ENCODE results near the gene SLC2A6. TPM values are rescaled to one million over a fixed set of nuclear protein-coding genes. Genes with fewer than 3 reads are reported as not detected.

Gene SLC2A6
- total and polyA plus RNA-seq, 10 of the 15 experiments (the other 5 are each of a cell fraction or from before 2014, with no cell fraction given) = 1.1 to 37.9 (median 18.3) TPM

DNA sequence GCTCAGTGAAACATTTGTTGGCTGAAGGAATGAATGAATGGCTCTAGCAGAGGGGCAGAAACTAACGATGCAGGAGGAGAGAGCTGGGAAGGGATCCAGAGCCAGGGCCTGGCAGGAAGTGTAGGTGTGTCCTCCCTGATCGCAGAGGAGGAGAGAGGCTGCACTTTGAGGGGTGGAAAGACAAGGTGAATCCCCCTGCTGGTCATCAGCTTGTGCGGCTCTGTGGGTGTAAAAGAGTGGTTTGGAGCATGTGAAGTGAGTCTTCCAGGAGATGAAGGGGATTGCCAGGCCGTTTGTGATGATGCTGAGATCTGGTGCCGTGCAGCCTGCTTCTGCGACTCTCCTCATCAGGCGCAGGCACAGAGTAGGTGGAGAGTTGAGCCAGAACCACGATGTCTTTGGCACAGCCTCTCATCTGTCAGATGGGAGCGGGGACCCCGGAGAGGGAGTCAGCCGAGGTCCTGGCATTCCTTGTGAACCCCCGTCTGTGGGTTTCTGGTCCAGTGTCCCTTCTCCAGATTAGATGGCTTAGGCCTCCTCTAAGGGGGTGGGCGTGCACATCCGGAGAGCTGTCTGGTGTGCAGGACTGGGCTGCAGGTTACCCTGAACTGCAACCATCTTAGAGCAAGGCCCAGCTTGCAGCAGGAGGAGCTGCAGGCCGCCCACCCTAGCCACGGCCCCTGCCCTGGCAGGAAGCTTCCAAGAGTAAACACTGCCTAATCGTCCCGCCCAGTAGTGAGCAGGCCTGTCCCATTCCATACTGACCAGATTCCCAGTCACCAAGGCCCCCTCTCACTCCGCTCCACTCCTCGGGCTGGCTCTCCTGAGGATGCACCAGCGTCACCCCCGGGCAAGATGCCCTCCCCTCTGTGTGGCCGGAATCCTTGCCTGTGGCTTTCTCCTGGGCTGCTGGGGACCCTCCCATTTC, 57.0 kb downstream of the SLC2A6 start, which contains the start of gene ADAMTS13 (continued):
- TF ChIP-seq POU2F2 (IDR thresholded peaks at IDR 0.05; ENCODE audit: borderline replicate concordance, low read depth, low read length) = peak; percentile 60; the same call in 1 of the 3 replicates
- TF ChIP-seq EZH2 (IDR thresholded peaks at IDR 0.05; ENCODE audit: borderline replicate concordance, control insufficient read depth, low read depth, low read length) = no peak
- no peak for TF ChIP-seq NKRF (conservative IDR thresholded peaks at IDR 0.05)
- TF ChIP-seq PAX5 (IDR thresholded peaks at IDR 0.05; ENCODE audit: borderline replicate concordance, low read depth, low read length) = peak; percentile 37; the same call in 1 of the 2 replicates
- TF ChIP-seq HSF1 (IDR thresholded peaks at IDR 0.05; ENCODE audit: low read depth, low read length) = no peak
- TF ChIP-seq ZBTB33 (IDR thresholded peaks at IDR 0.05) = no peak
- no peak for TF ChIP-seq SMAD5 (IDR thresholded peaks at IDR 0.05; ENCODE audit: low read depth)
- TF ChIP-seq POLR2AphosphoS2 (IDR thresholded peaks at IDR 0.05; ENCODE audit: low read depth, low read length) = no peak
- no peak for TF ChIP-seq SREBF2 (IDR thresholded peaks at IDR 0.05; ENCODE audit: low read length)
- TF ChIP-seq, protein P1, sequence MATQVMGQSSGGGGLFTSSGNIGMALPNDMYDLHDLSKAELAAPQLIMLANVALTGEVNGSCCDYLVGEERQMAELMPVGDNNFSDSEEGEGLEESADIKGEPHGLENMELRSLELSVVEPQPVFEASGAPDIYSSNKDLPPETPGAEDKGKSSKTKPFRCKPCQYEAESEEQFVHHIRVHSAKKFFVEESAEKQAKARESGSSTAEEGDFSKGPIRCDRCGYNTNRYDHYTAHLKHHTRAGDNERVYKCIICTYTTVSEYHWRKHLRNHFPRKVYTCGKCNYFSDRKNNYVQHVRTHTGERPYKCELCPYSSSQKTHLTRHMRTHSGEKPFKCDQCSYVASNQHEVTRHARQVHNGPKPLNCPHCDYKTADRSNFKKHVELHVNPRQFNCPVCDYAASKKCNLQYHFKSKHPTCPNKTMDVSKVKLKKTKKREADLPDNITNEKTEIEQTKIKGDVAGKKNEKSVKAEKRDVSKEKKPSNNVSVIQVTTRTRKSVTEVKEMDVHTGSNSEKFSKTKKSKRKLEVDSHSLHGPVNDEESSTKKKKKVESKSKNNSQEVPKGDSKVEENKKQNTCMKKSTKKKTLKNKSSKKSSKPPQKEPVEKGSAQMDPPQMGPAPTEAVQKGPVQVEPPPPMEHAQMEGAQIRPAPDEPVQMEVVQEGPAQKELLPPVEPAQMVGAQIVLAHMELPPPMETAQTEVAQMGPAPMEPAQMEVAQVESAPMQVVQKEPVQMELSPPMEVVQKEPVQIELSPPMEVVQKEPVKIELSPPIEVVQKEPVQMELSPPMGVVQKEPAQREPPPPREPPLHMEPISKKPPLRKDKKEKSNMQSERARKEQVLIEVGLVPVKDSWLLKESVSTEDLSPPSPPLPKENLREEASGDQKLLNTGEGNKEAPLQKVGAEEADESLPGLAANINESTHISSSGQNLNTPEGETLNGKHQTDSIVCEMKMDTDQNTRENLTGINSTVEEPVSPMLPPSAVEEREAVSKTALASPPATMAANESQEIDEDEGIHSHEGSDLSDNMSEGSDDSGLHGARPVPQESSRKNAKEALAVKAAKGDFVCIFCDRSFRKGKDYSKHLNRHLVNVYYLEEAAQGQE (IDR thresholded peaks at IDR 0.05; ENCODE audit: low read depth, low read length) = no peak
- TF ChIP-seq ZNF24 (IDR thresholded peaks at IDR 0.05) = peak; percentile 78
- peak; percentile 32; the same call in 1 of the 2 replicates for TF ChIP-seq LARP7 (IDR thresholded peaks at IDR 0.05)
- no peak for TF ChIP-seq BCL3 (IDR thresholded peaks at IDR 0.05; ENCODE audit: borderline replicate concordance, insufficient read depth, low read depth, low read length, poor library complexity, severe bottlenecking)
- TF ChIP-seq POLR2A (IDR thresholded peaks at IDR 0.05; ENCODE audit: low read depth, low read length) = peak; percentile 57; the same call in 1 of the 2 replicates
